OCI-LY7 (cell line): ENCODE data around the gene MPC1. TPM values are rescaled to one million over a fixed set of nuclear protein-coding genes. Genes with fewer than 3 reads are reported as not detected.

Source experiments
- BruUV-seq: library from RNA; stranded (reverse); fragments of 400-500 nt; replicated peaks from 2 replicates; lab custom pipeline; 2021; lab: Mats Ljungman, UMichigan
- CTCF ChIA-PET: fragments of 300-600 bp; sonication (Branson Sonifier 250); formaldehyde crosslinking; loops from one replicate; lab custom pipeline; 2022; ENCODE audit warnings: antibody characterized with exemption; ENCODE audit not compliant: unreplicated experiment; lab: Charles Lee
- POLR2A ChIA-PET: fragments of 300-600 bp; sonication (Branson Sonifier 250); formaldehyde crosslinking; loops from one replicate; lab custom pipeline; 2022; ENCODE audit warnings: antibody characterized with exemption; lab: Charles Lee
- DNase-seq: peaks from one replicate; pipeline ENCODE4 v3.0.0-alpha.2; 2015; ENCODE audit warnings: low spot score
- H2AFZ ChIP-seq: fragments of 200-600 bp; sonication (generic), shearing (Covaris generic); 2 replicates; pipeline ENCODE4 v1.6.1; 2014; ENCODE audit warnings: mild to moderate bottlenecking, antibody characterized with exemption, low read length, moderate library complexity
- H3K27ac ChIP-seq: fragments of 200-600 bp; sonication (generic); 2 replicates; pipeline ENCODE4 v1.5.1; 2014; ENCODE audit warnings: mixed run types, low read depth, mild to moderate bottlenecking, moderate library complexity, low read length, inconsistent platforms; ENCODE audit not compliant: poor library complexity, severe bottlenecking
- H3K36me3 ChIP-seq: fragments of 200-600 bp; sonication (generic); 2 replicates; pipeline ENCODE4 v1.6.1; 2014; ENCODE audit warnings: mild to moderate bottlenecking, antibody characterized with exemption, low read length, moderate library complexity, mixed read lengths; ENCODE audit not compliant: insufficient read depth
- H3K4me1 ChIP-seq: fragments of 200-600 bp; sonication (generic); 2 replicates; pipeline ENCODE4 v1.5.1; 2014; ENCODE audit warnings: mild to moderate bottlenecking, low read length; ENCODE audit not compliant: insufficient read depth, poor library complexity, severe bottlenecking
- H3K4me2 ChIP-seq: fragments of 200-600 bp; sonication (generic); 2 replicates; pipeline ENCODE4 v1.6.1; 2014; ENCODE audit warnings: mild to moderate bottlenecking, low read length
- H3K4me3 ChIP-seq: fragments of 200-600 bp; sonication (generic); 2 replicates; pipeline ENCODE4 v1.5.1; 2014; ENCODE audit warnings: mild to moderate bottlenecking, low read depth, low read length; ENCODE audit not compliant: poor library complexity, severe bottlenecking
- H3K79me2 ChIP-seq: fragments of 200-600 bp; sonication (generic); 2 replicates; pipeline ENCODE4 v1.6.1; 2016; ENCODE audit warnings: low read depth, mild to moderate bottlenecking, low read length, moderate library complexity, mixed read lengths; ENCODE audit not compliant: insufficient read depth
- H3K9me2 ChIP-seq: fragments of 200-600 bp; sonication (generic); 2 replicates; pipeline ENCODE4 v1.6.1; 2016; ENCODE audit warnings: mild to moderate bottlenecking, low read length, mixed read lengths; ENCODE audit not compliant: insufficient read depth
- H3K9me3 ChIP-seq: fragments of 200-600 bp; sonication (generic); 2 replicates; pipeline ENCODE4 v1.6.1; 2014; ENCODE audit warnings: mild to moderate bottlenecking, mixed run types, low read length, mixed read lengths
- H4K20me1 ChIP-seq: fragments of 200-600 bp; sonication (generic); 2 replicates; pipeline ENCODE4 v1.6.1; 2014; ENCODE audit warnings: mild to moderate bottlenecking, antibody characterized with exemption, low read length, moderate library complexity, mixed read lengths; ENCODE audit not compliant: insufficient read depth
- CTCF ChIP-seq: fragments of 200-600 bp; sonication (generic); conservative IDR thresholded peaks from 2 replicates; pipeline ENCODE4 v1.5.1; 2014; ENCODE audit warnings: mild to moderate bottlenecking, antibody characterized with exemption, low read length, moderate library complexity, mixed read lengths
- EZH2phosphoT487 ChIP-seq: fragments of 200-600 bp; sonication (generic); IDR thresholded peaks from 2 replicates; pipeline ENCODE4 v1.6.1; 2018; ENCODE audit warnings: low read depth, borderline replicate concordance, mild to moderate bottlenecking, mixed run types, antibody characterized with exemption, low read length, moderate library complexity, mixed read lengths
- intact Hi-C: fragments of 100-400 bp; cut with micrococcal nuclease; formaldehyde crosslinking; loops from one replicate; pipeline ENCODE4 v1.10.0; 2022; ENCODE audit not compliant: unreplicated experiment
- total RNA-seq, 2 experiments: library from RNA; depleted of rRNA in 1 of 2; stranded (reverse); fragments of >200 nt in 1 of 2; shearing (Covaris generic) in 1 of 2; gene quantifications; 2 replicates each; pipeline ENCODE4 v1.2.3, GENCODE V29; 2014 to 2022

MPC1 gene
- total RNA-seq, 2 experiments from 2014 or later: 36.1 to 38.1 TPM

GRCh38 chr6:166419286-166419685 is 36.5 kb upstream of the MPC1 start:
- TF ChIP-seq CTCF: no peak
- Histone ChIP-seq H2AFZ (no peak overlapping the region), H3K4me2 (no peak overlapping the region), H3K9me3 (no peaks in the 10 kb centered on the region), H3K9me2 (no peaks in the 10 kb centered on the region), H3K36me3 (no peaks in the 10 kb centered on the region), H3K79me2 (no peaks in the 10 kb centered on the region), H4K20me1 (no peaks in the 10 kb centered on the region), H3K4me1 (no peaks in the 10 kb centered on the region), H3K27ac (no peak overlapping the region), H3K4me3 (no peak overlapping the region)
- DNase-seq: peak; percentile 47
- ChIA-PET CTCF (no interaction called here), POLR2A (no interaction called here)
- no TSS peak for BruUV-seq
- intact Hi-C loops: no loop called here

GRCh38 chr6:166418691-166419143 is 36.0 kb upstream of the MPC1 start:
- no peaks in the 10 kb centered on the region for H3K36me3 ChIP-seq
- H3K9me3 ChIP-seq: no peaks in the 10 kb centered on the region
- no peaks in the 10 kb centered on the region for H3K4me1 ChIP-seq
- CTCF ChIA-PET: no interaction called here
- no peak for DNase-seq
- H3K9me2 ChIP-seq: no peaks in the 10 kb centered on the region
- H3K27ac ChIP-seq: no peak overlapping the region
- H3K4me2 ChIP-seq: no peak overlapping the region
- intact Hi-C loops: no loop called here
- no peak overlapping the region for H3K4me3 ChIP-seq
- TF ChIP-seq CTCF (no peak), EZH2phosphoT487 (no peak)
- H4K20me1 ChIP-seq: no peaks in the 10 kb centered on the region
- POLR2A ChIA-PET: no interaction called here
- H2AFZ ChIP-seq: no peak overlapping the region
- H3K79me2 ChIP-seq: no peaks in the 10 kb centered on the region
- BruUV-seq: no TSS peak

GRCh38 chr6:166417285-166417691 is 34.5 kb upstream of the MPC1 start:
- Histone ChIP-seq H3K9me3 (no peaks in the 10 kb centered on the region), H3K4me2 (no peak overlapping the region), H3K4me1 (no peaks in the 10 kb centered on the region), H3K4me3 (no peak overlapping the region), H3K27ac (no peak overlapping the region), H3K79me2 (no peaks in the 10 kb centered on the region), H2AFZ (no peak overlapping the region), H3K9me2 (no peaks in the 10 kb centered on the region), H3K36me3 (no peaks in the 10 kb centered on the region), H4K20me1 (no peaks in the 10 kb centered on the region)
- BruUV-seq: no TSS peak
- no peak for TF ChIP-seq CTCF
- TF ChIP-seq EZH2phosphoT487: no peak
- DNase-seq: no peak
- CTCF ChIA-PET: no interaction called here
- intact Hi-C loops: no loop called here
- POLR2A ChIA-PET: no interaction called here
